ENCODE measurements around the gene PTCD2.

Gene PTCD2

GRCh38 chr5:72377910-72378638, 57.9 kb downstream of the PTCD2 start:
- H3K4me1 ChIP-seq, result no peaks in the 10 kb centered on the region
- no peaks in the 10 kb centered on the region for H3K36me3 ChIP-seq (ENCODE audit: control insufficient read depth, insufficient read depth, low read length)
- no peaks in the 10 kb centered on the region for H3K9me3 ChIP-seq (ENCODE audit: control insufficient read depth, low read length)
- TF ChIP-seq CTCF (IDR thresholded peaks at IDR 0.05), result no peak
- H3K27ac ChIP-seq, result no peak overlapping the region
- H2AFZ ChIP-seq, result no peak overlapping the region
- H3K9ac ChIP-seq, result no peak overlapping the region
- H3K4me2 ChIP-seq (ENCODE audit: low read length), result no peak overlapping the region
- H3K79me2 ChIP-seq, result no peaks in the 10 kb centered on the region
- H3K27me3 ChIP-seq (ENCODE audit: control insufficient read depth, insufficient read depth, low read length), result no peaks in the 10 kb centered on the region
- H3K4me3 ChIP-seq (ENCODE audit: low read depth, low read length), result no peak overlapping the region

GRCh38 chr5:72378639-72379289, 58.6 kb downstream of the PTCD2 start:
- Histone ChIP-seq H3K9ac (no peak overlapping the region), H3K27ac (no peak overlapping the region), H3K4me2 (ENCODE audit: low read length) (no peak overlapping the region), H3K9me3 (ENCODE audit: control insufficient read depth, low read length) (no peaks in the 10 kb centered on the region), H2AFZ (no peak overlapping the region), H3K36me3 (ENCODE audit: control insufficient read depth, insufficient read depth, low read length) (no peaks in the 10 kb centered on the region), H3K79me2 (no peaks in the 10 kb centered on the region), H3K27me3 (ENCODE audit: control insufficient read depth, insufficient read depth, low read length) (no peaks in the 10 kb centered on the region), H3K4me1 (no peaks in the 10 kb centered on the region), H3K4me3 (ENCODE audit: low read depth, low read length) (no peak overlapping the region)
- no peak for TF ChIP-seq CTCF (IDR thresholded peaks at IDR 0.05)

- Histone ChIP-seq H2AFZ (no peak overlapping the region), H3K36me3 (ENCODE audit: control insufficient read depth, insufficient read depth, low read length) (no peaks in the 10 kb centered on the region), H3K9me3 (ENCODE audit: control insufficient read depth, low read length) (no peaks in the 10 kb centered on the region), H3K79me2 (no peaks in the 10 kb centered on the region), H3K27me3 (ENCODE audit: control insufficient read depth, insufficient read depth, low read length) (no peaks in the 10 kb centered on the region), H3K4me3 (ENCODE audit: low read depth, low read length) (no peak overlapping the region), H3K4me2 (ENCODE audit: low read length) (no peak overlapping the region), H3K4me1 (no peaks in the 10 kb centered on the region), H3K27ac (no peak overlapping the region), H3K9ac (no peak overlapping the region)
- no peak for TF ChIP-seq CTCF (IDR thresholded peaks at IDR 0.05)
These were observed 59.8 kb downstream of the PTCD2 start for GRCh38 chr5:72379936-72380335.

- H3K27me3 ChIP-seq (ENCODE audit: control insufficient read depth, insufficient read depth, low read length), result no peaks in the 10 kb centered on the region
- H3K27ac ChIP-seq, result no peak overlapping the region
These were observed 60.5 kb downstream of the PTCD2 start for GRCh38 chr5:72380492-72381274.

More at GRCh38 chr5:72380492-72381274, 60.5 kb downstream of the PTCD2 start:
- Histone ChIP-seq H3K79me2 (no peaks in the 10 kb centered on the region), H3K9me3 (ENCODE audit: control insufficient read depth, low read length) (no peaks in the 10 kb centered on the region), H3K4me3 (ENCODE audit: low read depth, low read length) (no peak overlapping the region), H3K4me2 (ENCODE audit: low read length) (no peak overlapping the region), H2AFZ (no peak overlapping the region), H3K9ac (no peak overlapping the region), H3K36me3 (ENCODE audit: control insufficient read depth, insufficient read depth, low read length) (no peaks in the 10 kb centered on the region), H3K4me1 (no peaks in the 10 kb centered on the region)
- TF ChIP-seq CTCF (IDR thresholded peaks at IDR 0.05), result no peak
